ENCODE results near the gene TCL1A.
"Not testable (repeated sequence)": the region's sequence is repeated elsewhere in the genome, so short reads cannot be mapped to it uniquely, and the experiment has no call there.

- not testable (repeated sequence) for TF ChIP-seq POLR2A (IDR thresholded peaks at IDR 0.05; ENCODE audit: low read depth, low read length); CTCF (IDR thresholded peaks at IDR 0.05; ENCODE audit: extremely low read depth in 1 of 2, insufficient read depth in 1 of 2, low read depth in 1 of 2, low read length in 2 of 2); JUN (IDR thresholded peaks at IDR 0.05; ENCODE audit: borderline replicate concordance, insufficient read depth, insufficient read length, low read depth); POLR2AphosphoS5 (IDR thresholded peaks at IDR 0.05; ENCODE audit: insufficient read depth, low read depth, low read length)
These were observed 49.1 kb upstream of the TCL1A start for GRCh38 chr14:95763032-95763431.

Measured in endothelial cell of umbilical vein (primary cell).